HUES48 (cell line): ENCODE data around the gene IKBKE.

Experiments
- H3K27ac ChIP-seq: one replicate; pipeline ENCODE4 v1.7.0; 2013; ENCODE audit warnings: low read depth, low read length, inconsistent platforms
- H3K27me3 ChIP-seq: 2 replicates; pipeline ENCODE4 v1.6.1; 2013; ENCODE audit warnings: mild to moderate bottlenecking, low read length; ENCODE audit not compliant: control insufficient read depth, insufficient read depth
- H3K36me3 ChIP-seq: 2 replicates; pipeline ENCODE4 v1.6.1; 2013; ENCODE audit warnings: low read length; ENCODE audit not compliant: control insufficient read depth, insufficient read depth
- H3K4me1 ChIP-seq: 2 replicates; pipeline ENCODE4 v1.6.1; 2013; ENCODE audit warnings: mild to moderate bottlenecking, low read length; ENCODE audit not compliant: control insufficient read depth, insufficient read depth
- H3K4me3 ChIP-seq: 2 replicates; pipeline ENCODE4 v1.5.1; 2013; ENCODE audit warnings: mild to moderate bottlenecking, low read depth, low read length
- H3K9ac ChIP-seq: 2 replicates; pipeline ENCODE4 v1.6.1; 2013; ENCODE audit warnings: mild to moderate bottlenecking, low read depth, low read length, moderate library complexity
- H3K9me3 ChIP-seq: 2 replicates; pipeline ENCODE4 v1.6.1; 2013; ENCODE audit warnings: low read length; ENCODE audit not compliant: control insufficient read depth, insufficient read depth

The IKBKE gene

GRCh38 chr1:206487970-206488369 lies 17.7 kb downstream of the IKBKE start:
- no peaks in the 10 kb centered on the region for H3K9me3 ChIP-seq
- H3K4me3 ChIP-seq, result no peak overlapping the region
- no peak overlapping the region for H3K9ac ChIP-seq
- H3K27ac ChIP-seq, result no peak overlapping the region
- H3K4me1 ChIP-seq, result no peaks in the 10 kb centered on the region
- H3K36me3 ChIP-seq, result no peaks in the 10 kb centered on the region
- no peaks in the 10 kb centered on the region for H3K27me3 ChIP-seq

- no peaks in the 10 kb centered on the region for H3K4me1 ChIP-seq
- H3K9ac ChIP-seq, result no peak overlapping the region
- H3K4me3 ChIP-seq, result no peak overlapping the region
- no peaks in the 10 kb centered on the region for H3K27me3 ChIP-seq
- H3K36me3 ChIP-seq, result no peaks in the 10 kb centered on the region
- H3K27ac ChIP-seq, result no peak overlapping the region
- no peaks in the 10 kb centered on the region for H3K9me3 ChIP-seq
These were observed 18.2 kb downstream of the IKBKE start for GRCh38 chr1:206488466-206488865.

DNA sequence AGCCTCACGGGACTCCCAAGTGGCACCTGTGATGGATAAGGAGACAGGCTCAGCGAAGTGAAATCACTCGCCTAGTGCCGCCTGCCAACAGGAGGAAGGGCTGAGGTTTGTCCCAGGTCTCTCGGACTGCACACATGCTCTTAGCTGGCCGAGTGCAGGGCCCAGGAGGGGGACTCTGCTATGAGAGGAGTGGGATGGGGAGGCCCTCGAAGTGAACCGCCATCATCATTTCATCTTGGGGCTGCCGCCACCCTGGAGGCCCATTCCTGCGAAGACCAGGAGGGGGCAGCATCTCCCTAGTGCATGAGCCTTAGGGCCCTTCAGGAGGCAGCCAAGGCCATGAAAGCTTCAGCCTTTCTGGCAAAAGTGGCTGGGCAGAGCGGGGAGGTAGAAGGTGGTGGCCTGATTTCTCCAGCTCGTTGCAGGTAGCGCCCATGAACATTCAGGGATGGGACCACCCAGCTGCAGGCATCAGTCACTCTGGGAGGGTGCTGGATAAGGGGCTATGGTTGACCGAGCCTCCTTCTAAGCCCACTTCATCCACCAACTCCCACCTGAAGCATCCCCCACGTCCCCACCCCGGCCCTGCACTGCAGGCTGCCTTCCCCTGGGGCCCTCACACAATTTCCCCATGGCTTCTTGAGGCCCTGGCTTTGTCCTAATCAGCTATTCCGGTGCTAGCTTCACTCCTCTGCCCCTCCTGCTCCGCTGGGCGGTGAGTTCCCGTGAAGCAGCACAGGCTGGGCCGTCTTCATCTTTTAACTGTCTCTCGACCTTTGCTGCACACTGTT lies 19.9 kb downstream of the IKBKE start:
- Histone ChIP-seq H3K4me1 (no peaks in the 10 kb centered on the region), H3K9ac (no peak overlapping the region), H3K36me3 (no peaks in the 10 kb centered on the region), H3K9me3 (no peaks in the 10 kb centered on the region), H3K4me3 (no peak overlapping the region), H3K27me3 (no peaks in the 10 kb centered on the region), H3K27ac (no peak overlapping the region)

GRCh38 chr1:206490771-206491405 lies 20.6 kb downstream of the IKBKE start:
- Histone ChIP-seq H3K9me3 (no peaks in the 10 kb centered on the region), H3K36me3 (no peaks in the 10 kb centered on the region), H3K9ac (no peak overlapping the region), H3K4me1 (no peaks in the 10 kb centered on the region), H3K27ac (no peak overlapping the region), H3K4me3 (no peak overlapping the region), H3K27me3 (no peaks in the 10 kb centered on the region)

GRCh38 chr1:206491616-206492015 lies 21.3 kb downstream of the IKBKE start:
- no peaks in the 10 kb centered on the region for H3K9me3 ChIP-seq
- no peaks in the 10 kb centered on the region for H3K36me3 ChIP-seq
- no peaks in the 10 kb centered on the region for H3K27me3 ChIP-seq
- H3K4me1 ChIP-seq, result no peaks in the 10 kb centered on the region
- H3K27ac ChIP-seq, result no peak overlapping the region
- H3K4me3 ChIP-seq, result no peak overlapping the region
- H3K9ac ChIP-seq, result no peak overlapping the region

- Histone ChIP-seq H3K27me3 (no peaks in the 10 kb centered on the region), H3K9me3 (no peaks in the 10 kb centered on the region), H3K9ac (no peak overlapping the region), H3K36me3 (no peaks in the 10 kb centered on the region), H3K4me3 (no peak overlapping the region), H3K27ac (no peak overlapping the region), H3K4me1 (no peaks in the 10 kb centered on the region)
These were observed 22.3 kb downstream of the IKBKE start for GRCh38 chr1:206492589-206492988.

- no peaks in the 10 kb centered on the region for H3K27me3 ChIP-seq
- no peak overlapping the region for H3K4me3 ChIP-seq
- H3K9ac ChIP-seq, result no peak overlapping the region
- no peaks in the 10 kb centered on the region for H3K36me3 ChIP-seq
- no peaks in the 10 kb centered on the region for H3K9me3 ChIP-seq
- no peaks in the 10 kb centered on the region for H3K4me1 ChIP-seq
- H3K27ac ChIP-seq, result no peak overlapping the region
These were observed 23.0 kb downstream of the IKBKE start for GRCh38 chr1:206493279-206493678.

- no peak overlapping the region for H3K4me3 ChIP-seq
- no peak overlapping the region for H3K27ac ChIP-seq
- no peaks in the 10 kb centered on the region for H3K27me3 ChIP-seq
- H3K36me3 ChIP-seq, result no peaks in the 10 kb centered on the region
- peaks cover 3% of the 10 kb centered on the region; the same call in 1 of the 2 replicates for H3K4me1 ChIP-seq
- H3K9ac ChIP-seq, result no peak overlapping the region
- H3K9me3 ChIP-seq, result no peaks in the 10 kb centered on the region
These were observed 24.8 kb downstream of the IKBKE start for GRCh38 chr1:206495011-206495461.

- H3K9me3 ChIP-seq, result no peaks in the 10 kb centered on the region
- no peaks in the 10 kb centered on the region for H3K36me3 ChIP-seq
- H3K4me1 ChIP-seq, result peaks cover 3% of the 10 kb centered on the region; the same call in 1 of the 2 replicates
- no peak overlapping the region for H3K9ac ChIP-seq
- no peak overlapping the region for H3K4me3 ChIP-seq
- no peak overlapping the region for H3K27ac ChIP-seq
- H3K27me3 ChIP-seq, result no peaks in the 10 kb centered on the region
These were observed 25.3 kb downstream of the IKBKE start for GRCh38 chr1:206495493-206496046.

- H3K4me3 ChIP-seq, result no peak overlapping the region
- no peak overlapping the region for H3K27ac ChIP-seq
- H3K27me3 ChIP-seq, result no peaks in the 10 kb centered on the region
- H3K36me3 ChIP-seq, result no peaks in the 10 kb centered on the region
- H3K9ac ChIP-seq, result no peak overlapping the region
- no peaks in the 10 kb centered on the region for H3K9me3 ChIP-seq
- H3K4me1 ChIP-seq, result peaks cover 3% of the 10 kb centered on the region; the same call in 1 of the 2 replicates
These were observed 26.0 kb downstream of the IKBKE start for GRCh38 chr1:206496131-206496793.

GRCh38 chr1:206497363-206497762 lies 27.1 kb downstream of the IKBKE start:
- H3K27ac ChIP-seq, result no peak overlapping the region
- no peaks in the 10 kb centered on the region for H3K27me3 ChIP-seq
- no peak overlapping the region for H3K9ac ChIP-seq
- H3K9me3 ChIP-seq, result no peaks in the 10 kb centered on the region
- peaks cover 3% of the 10 kb centered on the region; the same call in 1 of the 2 replicates for H3K4me1 ChIP-seq
- no peaks in the 10 kb centered on the region for H3K36me3 ChIP-seq
- H3K4me3 ChIP-seq, result no peak overlapping the region
